ENCODE measurements around the gene UNC119B.
A peak's percentile ranks its signal among the peaks of the same experiment; 100 is the strongest.

The UNC119B gene

DNA sequence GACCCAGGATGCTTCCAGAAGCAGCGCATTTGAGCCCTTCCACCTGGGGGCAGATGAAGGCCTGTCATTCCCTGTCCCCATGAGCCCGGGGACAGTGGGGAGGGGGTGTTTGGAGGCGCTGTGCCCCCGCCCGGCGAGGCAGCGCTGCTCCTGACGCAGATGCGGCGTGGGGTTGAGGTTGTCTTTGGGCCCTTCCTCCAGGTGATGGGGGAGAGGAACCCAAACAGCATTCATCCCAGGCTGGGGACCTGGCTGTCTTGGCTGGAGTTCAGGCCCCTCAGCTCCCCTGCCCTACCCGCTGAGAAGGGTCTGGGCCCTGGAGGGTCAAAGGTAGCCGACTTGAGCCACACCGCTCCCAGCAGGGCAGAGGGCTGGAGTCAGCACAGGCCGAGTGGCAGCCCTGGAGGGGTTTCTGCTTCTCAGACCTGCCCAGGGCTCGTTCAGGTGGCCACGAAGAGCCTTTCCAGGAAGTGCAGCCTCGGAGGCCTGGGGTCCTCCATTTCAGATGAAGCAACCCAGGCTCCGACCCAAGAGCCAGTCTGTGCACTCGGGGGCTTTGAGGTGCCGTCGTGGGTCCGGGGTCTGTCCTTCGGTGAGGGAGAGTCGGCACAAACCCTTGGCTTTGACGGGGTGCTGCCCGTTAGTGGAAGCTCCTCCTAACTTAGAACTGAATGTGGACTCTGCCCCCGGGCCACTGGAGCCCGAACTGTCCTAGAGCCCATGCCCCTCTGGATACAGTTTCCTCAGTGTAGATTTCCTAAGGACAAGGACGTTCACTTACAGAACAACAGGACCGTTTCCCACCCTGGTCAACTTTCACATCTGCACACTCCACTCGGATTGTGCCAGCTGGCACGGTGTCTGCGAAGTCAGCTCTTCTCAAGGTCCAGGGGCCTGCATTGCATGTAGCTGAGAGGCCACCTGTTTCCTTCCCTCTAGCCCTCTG, 31.5 kb downstream of the UNC119B start:
- DNase-seq: no peak

DNA sequence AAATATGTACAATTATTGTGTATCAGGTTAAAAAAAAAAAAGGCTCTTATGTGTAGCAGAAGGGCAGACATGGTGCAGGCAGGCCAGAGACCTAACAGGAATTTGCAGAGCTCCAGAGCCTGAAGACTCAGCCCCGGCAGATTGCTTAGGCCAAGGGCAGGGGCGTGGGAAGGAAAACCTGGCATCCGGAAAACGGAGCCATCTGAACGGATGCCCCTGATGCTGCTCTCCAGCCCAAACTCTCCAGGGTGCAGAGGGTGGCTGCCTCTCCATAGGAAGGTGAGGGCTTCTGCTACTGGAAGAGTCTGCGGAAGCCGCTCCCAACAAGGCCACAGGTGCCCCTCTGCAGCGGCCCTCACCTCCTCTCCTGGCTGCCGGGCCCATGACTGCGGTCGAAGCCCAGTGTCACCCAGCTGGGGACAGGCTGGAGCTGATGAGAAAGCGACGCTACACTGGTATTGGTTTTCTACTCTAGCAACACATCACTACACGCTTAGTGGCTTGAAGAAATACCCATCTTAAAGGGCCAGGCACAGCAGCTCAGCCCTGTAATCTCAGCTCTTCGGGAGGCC, 34.8 kb downstream of the UNC119B start:
- DNase-seq: no peak

DNA sequence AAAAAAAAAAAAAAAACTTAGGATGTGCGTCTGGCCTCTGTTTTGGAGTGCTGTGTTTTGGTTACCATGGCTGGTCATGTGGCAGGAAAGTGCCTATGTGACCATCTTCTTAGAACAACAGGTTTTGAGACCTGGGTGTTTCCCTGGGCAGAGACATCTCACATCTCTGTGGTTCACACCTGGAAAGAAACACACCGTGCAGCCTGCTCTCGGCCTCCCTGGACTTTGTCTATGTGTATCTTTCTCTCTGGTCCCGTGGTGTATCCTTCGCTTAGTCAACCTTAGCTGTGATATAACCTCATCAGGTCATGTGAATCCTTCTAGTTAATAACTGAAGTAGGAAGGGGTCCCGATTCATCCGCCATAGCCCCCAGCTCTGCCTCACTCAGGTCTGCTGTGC, 38.0 kb downstream of the UNC119B start:
- no peak for DNase-seq

DNA sequence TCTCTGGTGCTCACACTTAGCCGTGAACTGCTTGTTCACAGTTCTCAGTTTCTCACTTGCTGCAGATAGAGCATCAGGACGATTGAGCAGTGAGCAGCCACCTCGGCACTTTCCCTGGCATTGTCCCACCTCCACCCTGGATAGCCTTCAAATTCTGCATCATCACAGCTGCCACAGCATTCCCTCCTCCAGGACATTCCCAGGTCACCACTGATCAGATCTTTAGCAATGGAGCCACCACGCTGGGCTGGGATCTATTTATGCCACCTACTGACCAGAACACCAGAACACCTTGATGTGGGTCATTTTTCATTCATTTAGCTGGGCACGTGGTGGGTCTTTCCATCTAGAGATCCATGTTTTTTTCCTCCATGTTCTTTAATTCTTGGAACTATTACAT, 39.0 kb downstream of the UNC119B start:
- DNase-seq: no peak

DNA sequence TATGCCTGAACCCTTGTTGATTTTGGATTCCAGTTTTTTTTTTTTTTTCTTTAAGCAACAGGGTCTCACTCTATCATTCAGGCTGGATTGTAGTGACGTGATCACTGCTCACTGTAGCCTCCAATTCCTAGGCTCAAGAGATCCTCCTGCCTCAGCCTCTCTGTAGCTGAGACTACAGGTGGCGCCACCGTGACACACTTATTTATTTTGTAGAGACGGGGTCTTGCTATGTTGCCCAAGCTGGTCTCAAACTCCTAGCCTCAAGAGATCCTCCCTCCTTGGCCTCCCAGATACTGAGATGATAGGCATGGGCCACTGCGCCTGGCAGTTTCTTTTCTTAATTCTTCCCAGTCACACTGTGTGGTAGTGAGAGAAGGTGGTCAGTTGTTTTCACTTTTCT, 40.5 kb downstream of the UNC119B start:
- DNase-seq: no peak

DNA sequence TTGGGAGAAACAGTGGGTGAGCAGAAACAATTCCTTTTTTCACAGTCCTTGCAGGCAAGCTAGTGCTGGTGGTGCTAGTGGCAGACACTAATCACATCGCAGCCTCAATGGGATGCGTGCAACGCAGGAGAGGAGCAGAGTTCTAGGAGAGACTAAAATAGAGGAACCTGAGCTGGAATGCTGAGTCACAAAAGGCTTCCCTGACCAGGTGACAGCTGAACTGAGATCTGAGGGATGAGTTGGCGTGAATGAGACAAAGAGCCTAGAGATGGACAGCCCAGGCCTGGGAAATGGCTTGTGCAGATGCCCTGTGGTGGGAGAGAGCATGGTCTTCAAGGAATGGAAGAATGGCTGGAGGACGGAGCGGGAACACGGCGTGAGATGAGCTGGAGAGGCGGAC, 41.1 kb downstream of the UNC119B start:
- DNase-seq: no peak

DNA sequence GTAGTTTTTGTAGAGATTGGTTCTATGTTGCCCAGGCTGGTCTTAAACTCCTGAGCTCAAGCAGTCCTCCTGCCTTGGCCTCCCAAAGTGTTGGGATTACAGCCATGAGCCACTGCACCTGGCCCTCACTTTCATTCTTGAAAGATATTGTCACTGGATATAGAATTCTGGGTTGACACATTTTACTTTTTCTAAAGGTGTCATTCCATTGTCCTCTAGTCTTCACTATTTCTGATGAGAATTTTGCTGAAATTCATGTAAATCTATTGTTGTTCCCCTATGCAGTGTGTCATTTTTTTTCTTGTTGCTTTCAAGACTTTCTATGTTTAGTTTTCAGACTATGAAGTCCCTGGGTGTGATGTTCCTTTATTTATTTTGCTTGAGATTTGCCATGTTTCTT, 44.5 kb downstream of the UNC119B start:
- no peak for DNase-seq

DNA sequence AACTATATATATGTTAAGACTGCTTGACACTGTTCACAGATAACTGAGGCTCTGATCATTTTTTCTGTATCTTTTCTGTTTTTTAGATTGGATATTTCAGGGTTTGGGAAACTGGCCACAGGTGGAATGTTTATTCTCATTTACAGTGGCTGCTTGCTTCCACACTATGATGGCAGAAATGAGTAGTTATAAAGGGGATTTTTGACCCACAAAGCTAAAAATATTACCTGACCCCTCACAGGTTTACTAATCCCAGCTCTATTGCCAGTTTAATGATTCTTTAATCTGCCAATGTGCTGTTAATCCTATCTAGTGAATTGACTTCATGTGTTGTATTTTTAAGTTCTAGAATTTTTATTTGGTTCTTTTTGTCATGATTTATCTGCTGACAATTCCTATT, 45.0 kb downstream of the UNC119B start:
- DNase-seq: no peak

DNA sequence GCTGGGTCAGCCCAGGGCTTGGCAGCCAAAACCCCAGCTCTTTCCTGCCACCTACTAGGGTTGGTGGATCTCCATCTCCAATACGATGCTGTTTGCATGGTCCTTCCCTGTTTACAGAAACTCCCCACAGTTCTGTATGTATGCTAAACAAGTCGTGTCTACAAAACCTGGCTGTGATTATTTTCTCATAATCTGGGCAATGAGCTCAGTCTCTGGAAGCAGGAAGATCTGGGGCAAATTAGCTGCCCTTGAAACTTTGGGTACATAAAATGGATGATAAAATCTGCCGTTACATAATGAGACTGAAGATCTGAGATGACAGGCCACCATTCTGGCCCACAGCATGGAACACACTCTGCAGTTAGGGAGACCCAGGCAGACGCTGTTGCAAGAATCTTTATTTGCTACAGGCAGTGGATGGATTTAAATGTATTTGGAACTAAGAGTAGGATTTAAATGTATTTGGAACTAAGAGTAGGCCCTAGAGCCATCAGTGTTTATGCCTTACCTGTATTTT, 47.0 kb downstream of the UNC119B start:
- DNase-seq: no peak

DNA sequence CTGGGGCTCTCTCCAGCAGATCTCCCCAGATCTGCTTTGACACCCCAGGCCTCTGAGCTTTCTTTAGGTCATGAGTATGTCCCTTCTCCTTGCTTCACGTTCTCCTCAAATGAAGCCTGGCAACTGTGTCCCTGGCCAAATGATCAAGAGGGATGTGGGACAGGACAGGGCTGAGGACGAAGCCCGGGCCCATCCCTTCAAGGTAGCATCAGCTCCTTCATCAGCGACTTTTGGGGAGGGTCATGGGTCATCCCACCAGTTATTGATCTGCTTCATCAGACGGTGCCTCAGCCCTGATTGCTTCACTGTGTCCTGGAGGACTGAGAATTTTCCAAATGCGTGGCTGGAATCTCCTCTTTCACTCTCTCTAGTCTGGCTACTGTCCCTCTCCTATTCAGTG, 47.7 kb downstream of the UNC119B start:
- DNase-seq: no peak

DNA sequence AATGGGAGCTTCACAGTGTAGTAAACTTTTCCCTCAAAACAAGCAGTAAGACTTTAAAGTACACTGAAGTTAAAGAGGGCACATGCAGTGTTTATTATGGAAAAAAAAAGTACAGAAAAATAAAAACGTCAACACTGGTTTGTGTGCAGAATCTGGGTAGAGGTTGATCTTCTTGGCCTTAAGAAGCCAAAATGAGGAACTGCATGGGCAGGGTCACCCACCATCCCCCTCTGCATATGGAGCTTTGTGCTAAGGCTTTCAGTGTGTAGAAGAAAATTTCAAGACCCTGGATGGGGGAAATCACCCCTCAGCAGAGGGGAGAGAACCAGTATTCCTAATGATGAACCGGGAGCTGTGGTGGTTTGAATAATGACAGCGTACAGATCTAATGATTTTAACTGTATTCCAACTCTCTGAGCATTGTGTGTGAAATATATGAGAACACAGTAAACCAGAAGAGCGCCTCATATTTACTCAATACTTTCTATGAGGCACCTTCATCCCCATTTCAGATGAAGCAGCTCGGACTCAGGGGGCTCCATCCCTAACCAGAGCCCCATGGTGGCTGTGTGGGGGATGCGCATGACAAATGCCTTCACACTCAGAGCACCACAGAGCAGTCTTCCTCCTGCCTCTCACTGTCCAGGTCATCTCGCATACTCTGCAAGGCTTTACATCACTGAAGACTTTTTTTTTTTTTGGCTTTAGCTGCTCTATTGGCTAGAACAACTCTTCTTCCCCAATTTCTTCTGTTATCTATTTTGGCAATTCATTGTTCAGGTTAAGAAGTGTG, 48.7 kb downstream of the UNC119B start:
- no peak for DNase-seq

DNA sequence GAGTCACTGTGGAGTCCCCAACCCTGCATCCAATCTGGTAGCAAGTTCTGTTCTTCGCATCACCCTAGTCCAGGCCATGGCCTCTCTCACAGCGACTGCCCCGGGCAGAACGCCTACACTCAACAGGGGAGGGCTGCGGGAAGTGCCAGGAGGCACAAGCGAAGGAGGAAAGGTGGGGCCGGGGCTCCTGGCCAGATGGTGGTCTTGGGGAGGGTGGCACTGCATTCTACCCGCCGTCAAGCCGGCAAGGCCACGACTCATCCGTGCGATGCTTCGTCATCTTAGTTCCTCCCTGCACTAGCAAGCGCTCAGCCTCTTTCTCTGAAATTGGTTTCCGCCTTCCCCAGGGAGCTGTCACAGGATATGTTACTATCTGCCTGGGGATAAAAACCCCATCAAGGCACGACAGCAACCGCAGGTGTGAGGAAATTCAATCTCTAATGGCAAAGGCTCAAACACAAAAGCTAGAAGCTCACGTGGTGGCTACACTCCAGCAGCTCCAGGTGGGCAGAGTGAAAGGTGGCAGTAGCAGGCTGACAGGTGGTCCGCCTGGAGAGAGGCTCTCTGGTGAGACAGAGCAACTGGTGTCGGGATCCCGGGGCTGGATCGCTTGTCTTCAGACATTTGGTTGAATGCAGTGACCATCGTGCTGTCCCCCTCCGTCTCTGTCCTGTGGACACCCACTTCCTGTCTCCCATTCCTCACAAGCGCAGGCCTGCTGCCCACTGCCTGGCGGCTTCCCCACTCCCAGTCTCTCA, 49.5 kb downstream of the UNC119B start:
- DNase-seq: no peak

DNA sequence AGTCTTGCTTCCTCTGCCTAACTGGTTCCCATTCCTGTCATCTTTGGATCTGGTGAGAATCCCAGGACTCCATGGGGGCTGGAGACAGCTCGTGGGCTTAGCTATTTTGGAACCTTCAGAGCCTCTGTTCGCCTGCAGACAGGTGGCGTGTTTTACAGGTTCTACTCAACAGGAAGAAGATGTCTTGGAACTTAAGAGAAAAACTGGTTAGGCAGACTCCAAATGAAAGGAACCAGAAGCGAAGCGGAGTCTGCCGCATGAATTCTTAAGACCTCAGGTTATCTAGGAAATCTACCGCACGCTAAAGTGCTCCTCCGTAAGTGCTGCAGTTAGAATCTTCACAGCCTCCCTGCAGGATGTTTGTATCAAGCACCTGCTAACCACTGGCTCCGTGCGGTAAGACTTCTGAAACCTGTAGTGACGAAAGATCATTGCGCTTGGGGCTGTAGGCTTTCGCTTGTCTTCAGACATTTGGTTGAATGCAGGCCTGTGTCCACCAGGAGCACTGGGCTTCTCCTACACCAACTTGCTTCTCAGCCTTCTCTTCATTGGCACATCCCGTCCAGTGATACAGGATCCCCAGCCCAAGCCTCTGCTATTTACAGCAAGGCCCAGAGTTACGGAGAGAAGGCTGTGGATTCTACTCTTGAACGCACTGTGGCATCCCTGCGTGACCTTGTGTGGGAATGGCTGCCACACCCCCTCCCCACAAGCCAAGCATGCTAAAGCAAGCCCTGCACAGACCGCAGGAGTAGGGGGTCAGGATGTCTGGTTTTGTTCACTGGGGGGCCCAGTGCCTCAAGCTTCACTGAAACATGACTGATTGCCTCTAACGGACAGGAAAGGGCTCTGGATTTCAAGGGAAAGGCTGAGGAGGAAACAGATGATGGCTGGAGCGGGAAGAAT, 50.3 kb downstream of the UNC119B start:
- peak; percentile 23 for DNase-seq

DNA sequence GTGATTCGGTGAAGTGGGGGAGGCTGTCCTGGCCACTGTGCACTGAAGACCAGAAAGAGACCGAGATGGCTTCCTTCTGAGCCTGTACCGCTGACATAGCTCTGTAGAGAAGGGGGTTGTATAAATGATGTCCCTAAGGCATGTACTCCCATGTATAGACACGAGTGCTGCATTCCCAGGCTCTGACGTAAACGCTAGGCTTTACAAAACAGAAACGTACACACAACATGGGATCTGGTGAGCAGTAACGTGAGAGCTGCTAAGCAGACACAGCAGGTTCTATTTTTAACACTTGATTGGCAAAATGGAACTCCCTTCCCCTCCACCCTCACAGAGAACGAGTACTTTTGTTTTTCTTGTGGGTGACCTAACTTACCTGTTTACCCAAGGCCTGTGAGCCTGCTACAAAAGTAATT, 51.3 kb downstream of the UNC119B start:
- DNase-seq: peak; percentile 93

DNA sequence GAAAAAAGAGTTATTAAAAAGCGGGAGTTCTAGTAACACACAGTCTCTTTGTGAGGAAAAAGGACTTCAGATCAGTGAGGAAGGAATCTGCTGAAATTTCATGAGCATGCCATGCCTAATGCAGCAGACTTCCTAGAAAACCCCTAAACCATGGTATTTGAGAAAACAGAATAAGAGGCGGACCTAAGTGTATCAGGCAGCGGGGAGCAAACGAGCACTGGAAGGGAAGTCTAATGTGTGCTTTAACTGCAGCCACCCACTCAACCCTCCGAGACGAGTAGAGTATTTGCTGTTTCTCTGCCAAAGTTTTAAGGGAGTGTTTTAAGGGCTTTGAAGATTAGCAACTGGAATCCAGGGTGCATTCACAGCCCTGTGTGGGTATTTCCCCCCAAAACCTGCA, 51.8 kb downstream of the UNC119B start:
- peak; percentile 19 for DNase-seq

DNA sequence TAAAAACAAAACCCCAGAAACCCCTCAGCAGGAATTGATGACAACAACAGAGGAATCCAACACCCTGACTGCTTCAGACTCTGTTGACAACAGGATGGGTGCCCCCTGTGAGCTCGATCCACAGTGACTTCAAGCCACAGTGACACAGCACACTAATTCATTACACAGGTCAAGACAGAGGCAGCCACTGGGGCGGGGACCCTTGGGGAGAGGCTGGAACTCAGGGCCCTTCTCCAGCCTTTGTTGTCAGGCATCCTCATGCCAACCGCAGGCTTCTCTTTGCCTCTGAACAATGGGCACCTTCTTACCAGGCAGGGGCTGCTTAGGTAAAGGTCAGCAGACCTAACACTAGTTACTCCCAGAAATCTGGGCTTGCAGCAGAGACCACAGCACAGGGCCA, 53.0 kb downstream of the UNC119B start:
- DNase-seq: no peak

DNA sequence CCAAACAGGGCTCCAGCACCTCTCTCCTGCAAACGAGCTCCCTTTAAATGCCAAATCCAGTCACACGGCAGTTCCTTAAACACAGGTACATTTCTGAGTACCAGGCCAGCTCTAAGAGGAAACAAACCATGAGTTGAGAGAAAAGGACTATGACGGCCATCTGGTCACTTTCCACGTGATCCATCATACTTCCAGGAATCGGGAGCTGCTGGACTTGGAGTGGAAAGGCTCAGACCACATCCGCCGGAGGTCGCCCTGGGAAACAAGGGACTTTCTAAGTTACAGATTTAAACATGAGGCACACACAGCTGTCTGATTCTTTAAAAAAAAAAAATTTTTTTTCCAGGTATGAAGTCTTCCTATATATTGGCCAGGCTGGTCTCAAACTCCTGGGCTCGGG, 54.6 kb downstream of the UNC119B start:
- DNase-seq: no peak

DNA sequence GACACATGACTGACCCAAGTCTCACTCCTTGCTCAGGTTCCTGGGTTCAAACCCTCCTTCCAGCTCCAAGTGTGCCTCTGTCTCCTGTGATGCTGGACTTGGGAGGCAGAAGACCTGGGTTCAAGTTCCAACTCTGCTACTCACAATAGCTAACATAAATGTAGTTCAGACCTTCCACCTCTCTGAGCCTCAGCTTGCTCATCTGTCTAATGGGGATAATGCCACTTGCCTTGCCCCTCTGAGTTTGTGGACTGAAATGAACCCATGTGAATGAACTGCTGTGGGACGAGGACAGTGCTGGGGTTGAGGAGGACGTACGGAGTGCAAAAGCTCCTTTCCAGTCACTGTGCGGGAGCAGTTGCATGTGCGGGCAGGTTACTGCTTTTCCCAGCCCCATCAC, 56.3 kb downstream of the UNC119B start:
- DNase-seq: no peak

DNA sequence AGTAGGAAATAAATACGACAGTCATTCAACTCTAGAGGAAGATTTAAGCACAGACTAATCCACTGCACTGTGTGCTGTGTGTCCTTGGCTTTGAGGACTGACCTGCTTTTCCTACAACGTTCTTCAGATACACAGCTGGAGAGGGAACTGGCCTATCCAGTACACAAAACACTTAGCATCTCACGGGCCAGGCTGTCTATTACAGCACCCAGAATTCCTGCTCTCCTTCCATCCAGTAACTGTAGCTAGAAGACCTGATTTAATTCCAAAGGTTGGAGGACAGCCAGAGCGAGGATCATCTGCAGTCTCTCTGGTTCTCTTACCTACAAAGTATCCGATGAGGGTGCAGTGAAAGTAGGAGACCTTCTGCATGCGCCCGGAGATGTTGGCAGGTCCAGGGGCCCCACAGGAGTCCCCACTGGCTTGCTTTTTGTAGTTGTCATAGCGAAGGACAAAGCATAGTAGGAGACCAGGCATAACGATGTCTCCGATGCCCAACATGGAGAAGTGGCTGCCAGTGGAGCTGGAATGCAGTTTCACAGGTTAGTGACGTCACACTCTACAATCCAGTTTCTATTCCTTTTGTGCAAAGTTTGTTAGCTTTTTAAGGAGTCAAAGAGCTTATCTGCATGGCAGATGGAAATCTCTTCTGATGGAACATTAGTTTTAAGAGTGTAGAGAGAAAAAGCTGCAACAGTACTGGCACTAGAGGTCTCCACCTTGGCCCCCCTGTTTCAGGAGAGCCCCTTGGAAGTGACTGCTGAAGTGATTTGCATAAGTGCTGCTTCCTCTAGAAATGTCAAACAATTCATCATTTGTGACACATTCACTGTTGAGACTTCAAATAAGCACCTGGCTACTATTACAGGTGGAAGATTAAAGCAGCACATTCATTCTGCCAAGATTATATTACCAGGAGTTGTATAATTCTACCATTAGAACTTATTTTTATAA, 57.1 kb downstream of the UNC119B start:
- DNase-seq: no peak

DNA sequence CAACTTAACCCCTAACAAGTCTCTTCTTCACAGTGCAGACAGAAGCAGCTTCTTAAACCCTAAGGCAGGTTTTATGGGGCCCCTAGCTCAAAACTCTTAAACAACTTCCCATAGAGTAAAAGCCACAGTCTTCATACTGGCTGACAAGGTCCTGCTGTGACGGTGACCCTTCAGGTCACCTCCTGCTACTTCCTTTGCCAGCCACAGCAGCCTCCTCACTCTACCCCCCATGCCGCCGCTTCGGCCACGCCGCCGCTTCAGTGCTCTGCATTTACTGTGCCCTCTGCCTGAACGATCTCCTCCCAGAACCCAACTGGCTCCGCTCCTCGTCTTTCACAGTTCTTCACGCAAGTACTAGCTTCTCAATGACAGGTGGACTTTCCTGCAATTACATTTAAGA, 60.8 kb downstream of the UNC119B start:
- DNase-seq: no peak

Measured in fibroblast of upper back skin (primary cell).